ENCODE results near the gene HOXD11. TPM values are rescaled to one million over a fixed set of nuclear protein-coding genes. Genes with fewer than 3 reads are reported as not detected.
A peak's percentile ranks its signal among the peaks of the same experiment; 100 is the strongest.

Gene HOXD11
- total RNA-seq = not detected

DNA sequence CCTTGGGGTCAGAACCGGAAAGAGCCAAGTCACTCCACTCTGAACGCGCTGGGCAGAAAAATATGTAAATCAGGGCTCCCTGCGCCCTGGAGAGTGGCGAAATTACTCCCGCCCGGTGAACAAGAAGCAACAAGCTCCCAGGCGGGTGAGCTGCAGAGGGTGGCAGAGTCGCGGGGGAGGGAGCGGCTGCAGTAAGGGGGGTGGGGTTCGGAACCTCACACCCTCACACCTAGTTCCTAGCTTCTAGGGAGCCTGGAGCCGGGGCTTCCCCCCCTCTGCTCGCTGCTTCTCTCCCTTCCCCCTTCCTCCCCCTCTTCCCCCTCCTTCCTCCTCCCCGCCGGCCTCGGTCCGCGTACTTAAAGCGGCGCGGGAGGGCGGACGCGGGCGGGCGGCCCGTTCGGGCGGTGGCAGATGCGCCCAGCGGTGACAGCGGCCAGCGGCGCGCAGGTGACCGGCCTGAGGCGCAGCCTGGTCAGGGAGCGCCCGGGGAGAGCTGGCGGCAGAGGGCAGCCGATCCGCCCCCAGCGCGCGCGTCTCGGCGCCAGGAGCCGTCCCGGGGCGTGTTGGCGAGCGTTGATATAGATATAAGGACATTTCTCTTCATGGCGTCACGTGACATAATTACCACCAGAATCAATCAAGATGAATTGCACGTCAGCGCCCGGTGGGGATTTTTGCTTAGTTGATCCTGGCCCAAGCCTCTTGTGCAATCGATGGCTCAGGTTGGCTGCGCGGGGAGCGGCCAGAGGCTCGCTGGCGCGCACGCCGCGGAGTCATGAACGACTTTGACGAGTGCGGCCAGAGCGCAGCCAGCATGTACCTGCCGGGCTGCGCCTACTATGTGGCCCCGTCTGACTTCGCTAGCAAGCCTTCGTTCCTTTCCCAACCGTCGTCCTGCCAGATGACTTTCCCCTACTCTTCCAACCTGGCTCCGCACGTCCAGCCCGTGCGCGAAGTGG, at the start of gene HOXD11:
Gene HOXD11, plus strand, starts transcription at position 700 of the 959 bp plus-strand sequence. Its CDS starts 76 bp downstream, at position 776.
- Mint-ChIP-seq H3K36me3 (peaks cover 4% of the 10 kb centered on the region), H3K4me3 (peak within 1 kb of the TSS; percentile 47), H3K27ac (peak within 1 kb of the TSS; percentile 61), H3K4me1 (peaks cover 33% of the 10 kb centered on the region), H3K27me3 (peaks cover 90% of the 10 kb centered on the region), H3K9me3 (peaks cover 9% of the 10 kb centered on the region)
- no peak for DNase-seq

GRCh38 chr2:176063958-176064357, 43.1 kb upstream of the HOXD11 start:
- no peak for DNase-seq
- H3K27ac Mint-ChIP-seq = no peak overlapping the region
- no peaks in the 10 kb centered on the region for H3K9me3 Mint-ChIP-seq
- no peaks in the 10 kb centered on the region for H3K36me3 Mint-ChIP-seq
- H3K4me1 Mint-ChIP-seq = peaks cover 1% of the 10 kb centered on the region
- no peak overlapping the region for H3K4me3 Mint-ChIP-seq
- peaks cover 81% of the 10 kb centered on the region for H3K27me3 Mint-ChIP-seq

DNA sequence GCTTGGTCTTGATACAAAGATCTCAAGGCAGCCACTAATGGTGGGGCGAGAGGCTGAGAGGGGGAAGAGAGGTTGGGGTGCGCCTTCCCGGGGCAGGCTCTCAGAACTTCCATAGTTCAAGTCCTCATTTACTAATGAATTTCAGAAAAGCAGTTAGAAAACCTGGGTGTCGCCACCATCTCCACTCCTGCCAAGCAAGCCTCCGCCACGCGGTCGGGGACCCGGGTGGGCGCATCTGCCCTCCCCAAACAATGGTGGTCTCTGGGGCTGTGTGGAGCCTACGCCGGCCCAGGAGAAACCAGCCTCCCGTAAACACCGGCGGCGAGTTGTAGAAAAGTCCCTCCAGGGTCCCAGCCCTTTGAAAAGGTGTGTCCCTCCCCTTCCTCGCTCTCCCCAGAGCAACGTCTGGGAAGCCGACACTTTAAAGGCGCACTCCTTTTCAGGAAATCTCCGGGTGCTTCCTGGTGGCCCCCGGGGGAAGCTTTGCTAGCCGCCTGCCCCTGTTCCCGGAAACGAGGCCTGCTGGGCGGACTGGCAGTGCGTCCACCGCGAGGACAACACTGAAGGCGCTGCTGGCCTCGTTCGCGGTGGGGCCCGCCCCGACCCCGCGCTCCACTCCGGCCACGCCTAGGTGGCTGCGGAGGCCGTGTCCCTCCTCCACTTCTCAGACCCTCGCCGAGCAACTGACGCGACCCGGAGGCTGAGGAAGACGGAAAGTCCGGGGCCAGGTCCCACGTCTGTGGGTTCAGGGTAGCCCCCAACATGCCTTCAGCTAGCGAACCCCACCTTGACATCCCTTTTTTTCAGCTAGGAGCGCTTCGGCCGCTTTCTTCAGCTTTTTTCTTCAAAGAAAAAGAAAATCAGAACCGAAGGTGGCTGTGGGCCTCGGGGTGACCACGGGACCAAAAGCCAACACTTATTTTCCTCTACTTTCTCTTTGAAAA, 40.2 kb upstream of the HOXD11 start:
- H3K27me3 Mint-ChIP-seq = peaks cover 92% of the 10 kb centered on the region
- peak overlapping the region; percentile 29 for H3K4me3 Mint-ChIP-seq
- no peak for DNase-seq
- no peaks in the 10 kb centered on the region for H3K9me3 Mint-ChIP-seq
- no peak overlapping the region for H3K27ac Mint-ChIP-seq
- H3K36me3 Mint-ChIP-seq = no peaks in the 10 kb centered on the region
- peaks cover 3% of the 10 kb centered on the region for H3K4me1 Mint-ChIP-seq

- no peak overlapping the region for H3K27ac Mint-ChIP-seq
- peak overlapping the region; percentile 29 for H3K4me3 Mint-ChIP-seq
- H3K27me3 Mint-ChIP-seq = peaks cover 92% of the 10 kb centered on the region
- H3K9me3 Mint-ChIP-seq = no peaks in the 10 kb centered on the region
- peaks cover 3% of the 10 kb centered on the region for H3K4me1 Mint-ChIP-seq
- DNase-seq = no peak
- no peaks in the 10 kb centered on the region for H3K36me3 Mint-ChIP-seq
These were observed 39.3 kb upstream of the HOXD11 start for GRCh38 chr2:176067589-176068418.

GRCh38 chr2:176068419-176068832, 38.7 kb upstream of the HOXD11 start:
- Mint-ChIP-seq H3K4me1 (peaks cover 3% of the 10 kb centered on the region), H3K9me3 (no peaks in the 10 kb centered on the region), H3K36me3 (no peaks in the 10 kb centered on the region), H3K27me3 (peaks cover 97% of the 10 kb centered on the region), H3K4me3 (no peak overlapping the region), H3K27ac (no peak overlapping the region)
- no peak for DNase-seq

DNA sequence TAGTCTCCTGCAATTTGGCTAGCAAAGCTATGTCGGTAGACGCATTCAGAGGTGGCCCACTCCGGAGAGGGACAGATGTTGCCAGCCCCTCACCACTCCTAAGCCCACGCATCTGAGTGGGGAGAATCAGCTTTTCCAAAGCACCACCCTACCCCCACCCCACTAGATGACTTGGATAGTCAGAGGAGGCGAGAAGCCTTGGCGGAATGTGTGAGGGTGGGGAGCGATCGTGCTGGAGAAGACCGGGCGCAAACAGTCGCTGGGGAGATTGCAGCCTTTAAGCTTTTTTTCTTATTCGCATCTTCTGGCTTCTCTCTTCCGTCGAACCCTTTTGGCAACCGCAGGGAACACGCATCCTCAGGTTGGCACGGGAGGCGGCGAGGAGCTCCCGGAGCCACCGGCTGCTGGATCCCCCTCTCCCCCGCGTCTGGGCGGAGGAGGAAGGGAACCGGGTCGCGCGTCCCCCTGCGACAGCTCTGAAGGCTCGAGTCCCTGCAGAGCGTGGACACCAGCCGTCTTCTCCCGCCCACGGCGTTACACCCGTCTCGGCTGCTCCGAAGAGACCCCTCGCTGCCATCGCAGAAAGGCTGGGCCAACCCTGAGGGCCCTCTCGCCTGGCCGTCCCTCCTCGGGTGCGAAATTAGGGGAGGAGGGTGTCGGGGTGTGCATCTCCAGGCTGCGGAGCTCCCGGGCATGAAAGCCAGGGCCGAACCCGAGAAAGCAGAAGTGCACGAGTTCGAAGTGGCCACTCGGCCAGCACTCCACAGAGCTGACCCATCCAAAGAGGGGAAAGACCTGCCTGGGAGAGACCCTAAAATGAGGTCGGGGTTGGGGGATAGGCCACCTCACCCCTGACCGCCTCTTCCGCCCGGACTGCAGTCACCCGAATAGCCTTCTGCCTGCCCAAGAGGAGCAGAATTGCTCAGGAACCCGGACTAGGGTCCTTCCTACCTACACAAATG, 35.5 kb upstream of the HOXD11 start:
- H3K4me1 Mint-ChIP-seq = peaks cover 3% of the 10 kb centered on the region
- no peak for DNase-seq
- peaks cover 8% of the 10 kb centered on the region for H3K9me3 Mint-ChIP-seq
- peaks cover 99% of the 10 kb centered on the region for H3K27me3 Mint-ChIP-seq
- H3K27ac Mint-ChIP-seq = no peak overlapping the region
- no peaks in the 10 kb centered on the region for H3K36me3 Mint-ChIP-seq
- no peak overlapping the region for H3K4me3 Mint-ChIP-seq

- peaks cover 3% of the 10 kb centered on the region for H3K4me1 Mint-ChIP-seq
- H3K9me3 Mint-ChIP-seq = peaks cover 8% of the 10 kb centered on the region
- peaks cover 100% of the 10 kb centered on the region for H3K27me3 Mint-ChIP-seq
- H3K27ac Mint-ChIP-seq = no peak overlapping the region
- H3K4me3 Mint-ChIP-seq = no peak overlapping the region
- no peak for DNase-seq
- H3K36me3 Mint-ChIP-seq = no peaks in the 10 kb centered on the region
These were observed 34.8 kb upstream of the HOXD11 start for GRCh38 chr2:176072292-176072669.

DNA sequence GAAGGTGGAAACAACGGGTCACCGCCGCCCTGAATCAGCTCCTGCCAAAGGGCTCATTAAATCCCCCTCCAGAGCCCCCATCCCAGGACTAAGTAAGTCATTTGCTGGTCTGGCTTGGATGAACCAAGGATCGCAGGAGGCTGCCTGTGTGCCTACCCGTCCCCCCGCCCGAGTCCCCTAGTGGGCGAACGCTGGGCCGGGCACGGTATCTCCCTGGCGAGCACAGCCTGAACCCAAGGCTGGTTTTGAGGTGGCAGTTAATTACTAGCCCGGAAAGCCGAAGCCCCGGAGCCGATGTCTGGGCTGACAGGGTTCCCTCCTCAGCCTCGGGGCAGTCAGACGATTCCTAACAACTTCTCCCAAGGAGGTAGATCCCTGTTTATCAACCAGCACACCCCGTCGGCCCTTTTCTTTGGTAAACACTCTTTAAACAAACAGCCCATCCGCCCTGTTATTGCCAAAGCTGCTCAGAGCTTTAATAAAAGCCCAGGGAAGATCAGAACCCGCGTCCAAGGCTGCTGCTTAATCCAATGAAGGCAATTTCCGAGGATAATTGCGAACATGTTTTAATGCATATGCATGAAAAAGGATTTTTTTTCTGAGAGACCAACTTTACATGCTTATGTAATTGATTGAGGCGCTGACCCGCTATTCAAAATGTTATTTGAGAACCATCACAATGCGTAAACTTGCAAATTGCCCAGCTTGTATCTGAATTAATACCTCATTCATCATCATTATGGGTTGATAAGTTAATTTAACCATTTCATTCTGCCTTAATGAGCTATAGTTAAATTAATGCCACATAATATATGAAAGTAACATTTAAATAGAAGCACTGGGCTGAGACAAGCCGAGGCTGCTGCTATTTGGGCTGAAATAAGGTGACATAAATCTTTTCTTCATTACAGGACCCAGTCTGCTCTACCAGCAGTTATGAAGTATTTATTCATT, 33.9 kb upstream of the HOXD11 start:
- Mint-ChIP-seq H3K27me3 (peaks cover 97% of the 10 kb centered on the region), H3K9me3 (peaks cover 9% of the 10 kb centered on the region), H3K27ac (no peak overlapping the region), H3K4me1 (peaks cover 2% of the 10 kb centered on the region), H3K36me3 (no peaks in the 10 kb centered on the region), H3K4me3 (no peak overlapping the region)
- DNase-seq = no peak

DNA sequence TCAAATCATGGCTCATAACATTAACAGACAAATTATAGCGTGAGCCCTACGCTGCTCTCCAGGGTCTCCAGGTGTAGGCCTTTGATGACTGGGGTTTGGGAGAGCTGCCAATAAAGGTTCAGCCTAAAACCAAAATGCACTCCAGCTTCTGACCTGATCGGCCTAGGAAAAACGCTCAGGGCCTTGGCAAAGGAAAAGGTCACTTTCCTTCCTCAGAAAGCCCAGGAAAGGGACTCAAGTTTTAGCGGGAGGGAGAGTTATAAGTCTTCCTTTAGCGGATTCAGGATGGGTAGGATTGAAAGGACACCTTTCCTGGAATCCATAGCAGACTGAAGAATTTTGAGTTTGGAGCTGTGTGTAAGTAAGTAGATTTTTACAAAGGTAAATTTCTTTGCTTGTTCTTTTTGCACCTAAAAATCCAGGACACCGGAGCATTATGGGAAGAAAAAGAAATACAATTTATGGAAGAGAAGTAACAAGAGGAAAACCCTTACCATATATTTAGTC, 32.1 kb upstream of the HOXD11 start:
- no peak overlapping the region for H3K27ac Mint-ChIP-seq
- H3K4me3 Mint-ChIP-seq = no peak overlapping the region
- DNase-seq = no peak
- H3K9me3 Mint-ChIP-seq = peaks cover 21% of the 10 kb centered on the region
- peaks cover 12% of the 10 kb centered on the region for H3K36me3 Mint-ChIP-seq
- H3K27me3 Mint-ChIP-seq = peaks cover 95% of the 10 kb centered on the region
- peaks cover 11% of the 10 kb centered on the region for H3K4me1 Mint-ChIP-seq

- Mint-ChIP-seq H3K4me1 (peaks cover 11% of the 10 kb centered on the region), H3K27ac (no peak overlapping the region), H3K4me3 (no peak overlapping the region), H3K36me3 (peaks cover 12% of the 10 kb centered on the region), H3K27me3 (peaks cover 92% of the 10 kb centered on the region), H3K9me3 (peaks cover 21% of the 10 kb centered on the region)
- no peak for DNase-seq
These were observed 31.6 kb upstream of the HOXD11 start for GRCh38 chr2:176075481-176075880.

GRCh38 chr2:176076063-176076462, 31.0 kb upstream of the HOXD11 start:
- DNase-seq = no peak
- H3K4me3 Mint-ChIP-seq = no peak overlapping the region
- peaks cover 92% of the 10 kb centered on the region for H3K27me3 Mint-ChIP-seq
- H3K9me3 Mint-ChIP-seq = peaks cover 23% of the 10 kb centered on the region
- H3K4me1 Mint-ChIP-seq = peaks cover 13% of the 10 kb centered on the region
- peaks cover 14% of the 10 kb centered on the region for H3K36me3 Mint-ChIP-seq
- no peak overlapping the region for H3K27ac Mint-ChIP-seq

GRCh38 chr2:176076796-176077195, 30.3 kb upstream of the HOXD11 start:
- H3K27me3 Mint-ChIP-seq = peaks cover 92% of the 10 kb centered on the region
- no peak overlapping the region for H3K27ac Mint-ChIP-seq
- peaks cover 14% of the 10 kb centered on the region for H3K4me1 Mint-ChIP-seq
- peaks cover 19% of the 10 kb centered on the region for H3K36me3 Mint-ChIP-seq
- peaks cover 28% of the 10 kb centered on the region for H3K9me3 Mint-ChIP-seq
- DNase-seq = no peak
- H3K4me3 Mint-ChIP-seq = no peak overlapping the region

Measured in activated naive CD8-positive, alpha-beta T cell treated with anti-CD3 and anti-CD28 coated beads for 36 hours (primary cell).